Panc1 (cell line): ENCODE results near the gene ARHGEF28. TPM values are rescaled to one million over a fixed set of nuclear protein-coding genes. Genes with fewer than 3 reads are reported as not detected.

ENCODE experiments used
- ATAC-seq: fragments of 200-7000 bp; cut with Tn5 transposase; 2 replicates; pipeline ENCODE4 v1.9.1; 2020; ENCODE audit warnings: mild to moderate bottlenecking, moderate library complexity
- BruUV-seq: library from RNA; stranded (reverse); fragments of 400-500 nt; replicated peaks from 2 replicates; lab custom pipeline; 2021; lab: Mats Ljungman, UMichigan
- CTCF ChIA-PET: fragments of 300-600 bp; sonication (Branson Sonifier 250); formaldehyde crosslinking; loops from one replicate; lab custom pipeline; 2022; ENCODE audit warnings: antibody characterized with exemption; lab: Charles Lee
- POLR2A ChIA-PET: fragments of 300-600 bp; sonication (Branson Sonifier 250); formaldehyde crosslinking; loops from one replicate; lab custom pipeline; 2022; ENCODE audit warnings: antibody characterized with exemption; lab: Charles Lee
- DNase-seq: peaks from one replicate; pipeline ENCODE4 v3.0.0-alpha.2; 2010; ENCODE audit warnings: low read depth, low spot score
- H3K27ac ChIP-seq: 2 replicates; pipeline ENCODE4 v1.5.1; 2011; ENCODE audit warnings: mild to moderate bottlenecking, low read length, inconsistent platforms
- H3K27me3 ChIP-seq: fragments of 200-500 bp; sonication (Bioruptor generic); 2 replicates; pipeline ENCODE4 v1.6.0; 2014; ENCODE audit warnings: low read length, inconsistent platforms; ENCODE audit not compliant: control insufficient read depth, insufficient read depth
- H3K36me3 ChIP-seq: fragments of 200-500 bp; sonication (Bioruptor generic); 2 replicates; pipeline ENCODE4 v1.5.1; 2014; ENCODE audit warnings: inconsistent platforms, mild to moderate bottlenecking, low read length, moderate library complexity; ENCODE audit not compliant: control insufficient read depth, insufficient read depth
- H3K4me1 ChIP-seq: 2 replicates; pipeline ENCODE4 v1.5.1; 2011; ENCODE audit warnings: inconsistent platforms, mild to moderate bottlenecking, low read length, moderate library complexity; ENCODE audit not compliant: control insufficient read depth, insufficient read depth
- H3K4me3 ChIP-seq, 2 experiments: 2 replicates each; pipeline ENCODE4 v1.5.1; 2011 to 2012; ENCODE audit warnings: low read depth in 2 of 2, low read length in 2 of 2, mild to moderate bottlenecking in 2 of 2, inconsistent platforms in 1 of 2, moderate library complexity in 1 of 2
- H3K9me3 ChIP-seq: fragments of 200-500 bp; sonication (Bioruptor generic); 2 replicates; pipeline ENCODE4 v1.5.1; 2014; ENCODE audit warnings: low read depth, mild to moderate bottlenecking, inconsistent platforms, low read length, moderate library complexity; ENCODE audit not compliant: control insufficient read depth, insufficient read depth
- CTCF ChIP-seq: fragments of 450-650 bp; IDR thresholded peaks from 2 replicates; pipeline ENCODE4 v1.5.1; 2017; ENCODE audit warnings: mild to moderate bottlenecking
- POLR2AphosphoS5 ChIP-seq: IDR thresholded peaks from 2 replicates; pipeline ENCODE4 v1.6.1; 2012; ENCODE audit warnings: mild to moderate bottlenecking, low read depth, low read length, moderate library complexity
- REST ChIP-seq, 2 experiments: IDR thresholded peaks; 2 replicates each; pipeline ENCODE4 v1.6.1; 2011 to 2012; ENCODE audit warnings: low read depth in 2 of 2, control low read depth in 1 of 2, low read length in 1 of 2, mild to moderate bottlenecking in 1 of 2, moderate library complexity in 1 of 2; ENCODE audit not compliant: insufficient read depth in 1 of 2
- SIN3A ChIP-seq: IDR thresholded peaks from 2 replicates; pipeline ENCODE4 v1.6.1; 2012; ENCODE audit warnings: low read depth, mild to moderate bottlenecking, low read length, moderate library complexity, borderline replicate concordance; ENCODE audit not compliant: insufficient read depth
- TCF7L2 ChIP-seq: IDR thresholded peaks from 2 replicates; pipeline ENCODE4 v1.6.1; 2011; ENCODE audit warnings: mild to moderate bottlenecking, low read depth, low read length, inconsistent platforms
- in situ Hi-C: cut with HindIII; loops from 2 replicates; pipeline ENCODE4 v1.10.0; 2016; ENCODE audit warnings: low sequenced_read_pairs, low pct_unique_long_range_greater_than_20kb
- intact Hi-C: fragments of 100-400 bp; cut with micrococcal nuclease; formaldehyde crosslinking; loops from one replicate; pipeline ENCODE4 v1.10.0; 2022; ENCODE audit not compliant: unreplicated experiment
- total RNA-seq: library from RNA; stranded (reverse); gene quantifications from one replicate; pipeline ENCODE4 v1.2.1, GENCODE V29; 2021; ENCODE audit not compliant: unreplicated experiment

ARHGEF28 gene
- total RNA-seq, 1 experiment from 2014 or later = 34.8 TPM

GRCh38 chr5:73591102-73591695 is 34.8 kb upstream of the ARHGEF28 start:
- in situ Hi-C loops = no loop called here
- CTCF ChIA-PET = interaction anchor here (0.6 to 2.3 kb wide), 13 partner anchors 17 to 272 kb away, joined by 3 to 25 read pairs (median 4); no protein-coding TSS in a partner anchor

GRCh38 chr5:73591698-73592501 is 34.1 kb upstream of the ARHGEF28 start:
- Histone ChIP-seq H3K4me1 (no peaks in the 10 kb centered on the region), H3K36me3 (no peaks in the 10 kb centered on the region), H3K9me3 (no peaks in the 10 kb centered on the region), H3K27ac (no peak overlapping the region), H3K27me3 (no peaks in the 10 kb centered on the region), H3K4me3 (no peak overlapping the region)
- ATAC-seq (peak; percentile 83), DNase-seq (no peak)
- no peak for TF ChIP-seq REST (IDR thresholded peaks at IDR 0.05; ENCODE audit: insufficient read depth in 1 of 2, low read depth in 2 of 2, low read length in 1 of 2)
- TF ChIP-seq POLR2AphosphoS5 = no peak
- TF ChIP-seq SIN3A = no peak
- TF ChIP-seq CTCF = no peak
- no peak for TF ChIP-seq TCF7L2
- POLR2A ChIA-PET = interaction anchor here (0.6 kb wide), 1 partner anchor 31 kb away, joined by 3 read pairs; no protein-coding TSS in a partner anchor
- no TSS peak for BruUV-seq
- CTCF ChIA-PET = interaction anchor here (0.8 to 2.3 kb wide), 10 partner anchors 18 to 221 kb away, joined by 3 to 25 read pairs (median 5); no protein-coding TSS in a partner anchor
- intact Hi-C loops = loop anchor here (1.0 to 10.0 kb wide), 3 partner anchors 100 to 1053 kb away; partner anchors contain the start of gene ENC1
- in situ Hi-C loops = no loop called here

More at GRCh38 chr5:73591102-73591695, 34.8 kb upstream of the ARHGEF28 start:
- TF ChIP-seq CTCF (peak; percentile 76; the same call in 1 of the 2 replicates), POLR2AphosphoS5 (no peak)
- Histone ChIP-seq H3K27ac (no peak overlapping the region), H3K36me3 (no peaks in the 10 kb centered on the region), H3K27me3 (no peaks in the 10 kb centered on the region), H3K9me3 (no peaks in the 10 kb centered on the region), H3K4me1 (no peaks in the 10 kb centered on the region), H3K4me3 (no peak overlapping the region)
- intact Hi-C loops = loop anchor here (1.0 to 10.0 kb wide), 3 partner anchors 101 to 1054 kb away; partner anchors contain the start of gene ENC1
- POLR2A ChIA-PET = interaction anchor here (0.6 kb wide), 1 partner anchor 32 kb away, joined by 3 read pairs; no protein-coding TSS in a partner anchor
- DNase-seq (peak; percentile 83), ATAC-seq (peak; percentile 85)
- no TSS peak for BruUV-seq
